T-helper 1 cell (primary cell): Measurements from ENCODE around the gene FSCN2.

Experiments used
- DNase-seq, 5 donors: peaks; one replicate each; pipeline ENCODE4 v3.0.0-alpha.2; 2012 to 2020
- total RNA-seq, 4 donors: gene quantifications; one replicate each; lab custom pipeline; 2026; lab: John Stamatoyannopoulos, UW

Gene FSCN2
- total RNA-seq, result 0.36 to 0.61 (median 0.54) reads per million in 4 donors

GRCh38 chr17:81527591-81528383, at the start of gene FSCN2:
FSCN2 (plus strand) TSS chr17:81528377; CDS start chr17:81528532, 155 bp downstream.
- DNase-seq, result no peak

- DNase-seq, result no peak
Observed at GRCh38 chr17:81479175-81480071, 48.8 kb upstream of the FSCN2 start.

GRCh38 chr17:81480140-81481072, 47.8 kb upstream of the FSCN2 start:
- no peak for DNase-seq

- DNase-seq, result peak; percentile 35 to 67 (median 41)
Observed at GRCh38 chr17:81481073-81481799, 46.9 kb upstream of the FSCN2 start.

- no peak for DNase-seq
Observed at GRCh38 chr17:81481815-81482505, 46.2 kb upstream of the FSCN2 start.

GRCh38 chr17:81482673-81483072, 45.5 kb upstream of the FSCN2 start:
- DNase-seq, result no peak

GRCh38 chr17:81483085-81483861, 44.9 kb upstream of the FSCN2 start:
- DNase-seq, result no peak

- no peak for DNase-seq
Observed at GRCh38 chr17:81483862-81484194, 44.3 kb upstream of the FSCN2 start.

- DNase-seq, result peak; percentile 68 to 84 (median 78)
Observed at GRCh38 chr17:81484195-81484979, 43.8 kb upstream of the FSCN2 start.

- DNase-seq, result no peak
Observed at GRCh38 chr17:81486199-81486810, 41.9 kb upstream of the FSCN2 start.

- DNase-seq, result no peak
Observed at GRCh38 chr17:81487089-81487486, 41.1 kb upstream of the FSCN2 start.

- DNase-seq, result peak; percentile 53 to 79 (median 68)
Observed at GRCh38 chr17:81487487-81488275, 40.5 kb upstream of the FSCN2 start.

- DNase-seq, result no peak
Observed at GRCh38 chr17:81488276-81488860, 39.8 kb upstream of the FSCN2 start.

GRCh38 chr17:81489012-81489997, 38.9 kb upstream of the FSCN2 start:
- no peak for DNase-seq

GRCh38 chr17:81489998-81490992, 37.9 kb upstream of the FSCN2 start:
- no peak for DNase-seq
